Epithelial cell of proximal tubule (primary cell): ENCODE data around the gene PDE4D. TPM values are rescaled to one million over a fixed set of nuclear protein-coding genes. Genes with fewer than 3 reads are reported as not detected.

Source experiments
- DNase-seq: peaks from one replicate; pipeline ENCODE4 v3.0.0-alpha.2; 2011; ENCODE audit warnings: low read depth
- H3K4me3 ChIP-seq: 2 replicates; pipeline ENCODE4 v1.5.1; 2011; ENCODE audit warnings: low read depth, mild to moderate bottlenecking, low read length
- CTCF ChIP-seq: conservative IDR thresholded peaks from 2 replicates; pipeline ENCODE4 v1.5.1; 2012; ENCODE audit warnings: low read depth, mild to moderate bottlenecking, low read length
- total RNA-seq: library from RNA; depleted of rRNA; stranded (reverse); fragments of >200 nt; gene quantifications from 2 replicates; pipeline ENCODE4 v1.2.3, GENCODE V29; 2015

PDE4D gene
- total RNA-seq, 1 donor from 2014 or later = 18.4 TPM

DNA sequence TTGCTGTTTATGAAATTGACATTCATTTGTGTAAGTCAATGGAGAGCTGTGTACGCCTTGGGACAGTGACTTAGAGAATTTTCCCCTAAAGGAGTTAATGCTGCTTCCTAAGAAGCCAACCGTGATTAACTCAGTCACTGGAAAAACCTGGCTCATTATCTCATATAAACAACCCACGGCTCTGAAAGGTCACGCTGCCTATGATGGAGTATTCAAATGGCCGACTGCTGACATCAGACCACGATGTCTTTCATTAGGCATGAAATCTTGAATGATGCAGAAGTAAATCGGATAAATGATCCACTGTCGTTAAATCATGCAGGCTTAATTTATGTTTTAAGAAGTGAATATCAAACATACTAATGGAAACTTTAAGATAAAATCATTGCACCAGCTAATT, 706.9 kb downstream of the PDE4D start:
- H3K4me3 ChIP-seq = no peak overlapping the region
- TF ChIP-seq CTCF = no peak
- DNase-seq = no peak

DNA sequence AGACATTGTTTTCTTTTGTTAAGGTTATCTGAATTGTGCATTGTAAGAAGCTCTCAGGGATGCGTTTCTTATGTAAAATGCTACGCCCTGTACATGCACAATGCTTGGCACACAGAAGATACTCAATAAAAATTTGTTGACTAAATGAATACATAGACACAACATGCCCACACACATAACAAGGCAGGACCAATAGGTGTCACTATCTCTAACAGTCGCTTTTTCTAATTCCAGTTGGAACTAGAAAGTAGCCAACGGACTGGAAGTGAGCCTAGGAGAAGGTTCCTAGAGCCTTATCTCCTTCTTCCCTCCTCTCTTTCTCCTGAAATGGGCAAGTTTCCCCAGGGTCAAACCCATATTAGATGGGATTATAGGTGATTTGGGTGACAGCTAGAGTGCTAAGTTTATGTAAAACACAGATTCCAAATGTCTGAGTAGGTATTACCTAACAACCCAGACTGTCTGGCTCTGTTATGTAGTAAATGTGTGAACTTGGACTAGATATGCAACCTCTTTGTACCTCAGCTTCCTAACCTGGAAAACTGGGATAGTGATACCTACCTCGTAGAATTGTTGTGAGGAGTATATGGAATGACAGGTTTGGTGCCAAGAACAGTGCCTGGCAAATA, 707.7 kb downstream of the PDE4D start:
- no peak for DNase-seq

DNA sequence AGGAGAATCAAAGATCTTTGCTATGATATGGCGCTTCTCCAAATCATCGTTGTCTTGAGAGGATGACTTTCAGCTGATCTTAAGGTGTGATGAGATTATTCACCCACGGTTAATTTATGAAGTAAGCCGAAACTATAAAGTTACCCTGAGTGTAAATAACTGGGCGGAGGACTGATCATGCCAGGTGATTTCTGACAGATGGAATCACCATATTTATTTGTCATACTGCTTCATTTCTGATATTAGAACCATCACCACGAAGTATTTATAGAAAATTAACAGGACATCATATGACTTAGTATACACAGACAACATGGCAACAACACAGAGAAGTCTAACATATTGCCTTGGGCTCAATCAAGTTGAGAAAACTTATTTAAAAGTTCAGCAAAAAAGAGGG, 708.8 kb downstream of the PDE4D start:
- no peak for TF ChIP-seq CTCF
- DNase-seq = no peak
- H3K4me3 ChIP-seq = no peak overlapping the region

More for the DNA sequence above, 707.7 kb downstream of the PDE4D start:
- no peak overlapping the region for H3K4me3 ChIP-seq
- peak; percentile 16 for TF ChIP-seq CTCF

DNA sequence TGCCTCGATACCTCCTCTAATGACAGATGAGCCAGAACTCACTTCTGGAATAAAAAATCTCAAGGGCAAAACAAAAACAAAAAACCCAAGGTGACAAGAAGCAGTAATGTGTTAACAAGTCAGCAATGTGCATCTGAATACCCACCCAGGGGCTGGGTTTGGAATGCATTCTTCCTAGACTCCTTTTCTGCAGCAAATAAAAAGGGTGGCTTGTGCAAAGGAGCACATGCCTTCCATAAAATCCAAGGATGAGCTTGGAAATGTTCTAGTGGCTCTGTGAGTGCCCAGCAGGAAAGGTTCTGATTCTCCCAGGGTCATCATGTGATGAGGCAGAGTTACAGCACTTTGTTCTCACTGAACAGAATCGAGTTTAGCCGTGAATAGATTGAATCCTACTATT, 710.8 kb downstream of the PDE4D start:
- DNase-seq = no peak
- H3K4me3 ChIP-seq = no peak overlapping the region
- no peak for TF ChIP-seq CTCF

- DNase-seq = no peak
- H3K4me3 ChIP-seq = no peak overlapping the region
- TF ChIP-seq CTCF = no peak
Observed at GRCh38 chr5:59180515-59180914, 713.0 kb downstream of the PDE4D start.

- DNase-seq = no peak
- H3K4me3 ChIP-seq = no peak overlapping the region
- TF ChIP-seq CTCF = no peak
Observed at GRCh38 chr5:59179704-59180103, 713.8 kb downstream of the PDE4D start.

- TF ChIP-seq CTCF = no peak
- no peak for DNase-seq
Observed at GRCh38 chr5:59178482-59178881, 715.0 kb downstream of the PDE4D start.

More at GRCh38 chr5:59178482-59178881, 715.0 kb downstream of the PDE4D start:
- no peak overlapping the region for H3K4me3 ChIP-seq
